GM23338 (cell line): ENCODE data around the gene CD9. TPM values are rescaled to one million over a fixed set of nuclear protein-coding genes. Genes with fewer than 3 reads are reported as not detected.

Experiments used
- ATAC-seq: fragments of 200-7000 bp; cut with Tn5 transposase; 3 replicates; pipeline ENCODE4 v1.9.1; 2020
- DNase-seq: peaks from one replicate; pipeline ENCODE4 v3.0.0-alpha.2; 2015; ENCODE audit warnings: low spot score
- H2AFZ ChIP-seq: fragments of 200-600 bp; sonication (generic); 2 replicates; pipeline ENCODE4 v1.8.0; 2016; ENCODE audit warnings: antibody characterized with exemption, mild to moderate bottlenecking, moderate library complexity
- H3F3A ChIP-seq: fragments of 200-600 bp; sonication (generic); replicated peaks from 2 replicates; pipeline ENCODE4 v1.8.0; 2017; ENCODE audit warnings: antibody characterized with exemption, mixed run types, low read depth
- H3K27ac ChIP-seq: fragments of 200-600 bp; sonication (generic); 2 replicates; pipeline ENCODE4 v1.6.1; 2016; ENCODE audit warnings: low read depth
- H3K27me3 ChIP-seq: fragments of 200-600 bp; sonication (generic); 2 replicates; pipeline ENCODE4 v1.8.0; 2016; ENCODE audit warnings: mild to moderate bottlenecking, mixed run types, moderate library complexity; ENCODE audit not compliant: insufficient read depth
- H3K36me3 ChIP-seq: fragments of 200-600 bp; sonication (generic); 2 replicates; pipeline ENCODE4 v1.8.0; 2016; ENCODE audit warnings: mild to moderate bottlenecking; ENCODE audit not compliant: insufficient read depth
- H3K4me1 ChIP-seq: fragments of 200-600 bp; sonication (generic); 2 replicates; pipeline ENCODE4 v1.8.0; 2016; ENCODE audit warnings: mild to moderate bottlenecking, moderate library complexity; ENCODE audit not compliant: insufficient read depth
- H3K4me2 ChIP-seq: fragments of 200-600 bp; sonication (generic); 2 replicates; pipeline ENCODE4 v1.7.1; 2017; ENCODE audit warnings: mixed run types
- H3K4me3 ChIP-seq: fragments of 200-600 bp; sonication (generic); 2 replicates; pipeline ENCODE4 v1.6.1; 2016; ENCODE audit warnings: mixed run types
- H3K79me2 ChIP-seq: fragments of 200-600 bp; sonication (generic); replicated peaks from 2 replicates; pipeline ENCODE4 v1.8.0; 2017; ENCODE audit warnings: mild to moderate bottlenecking; ENCODE audit not compliant: insufficient read depth
- H3K9me2 ChIP-seq: fragments of 200-600 bp; sonication (generic); 2 replicates; pipeline ENCODE4 v1.8.0; 2017; ENCODE audit not compliant: insufficient read depth
- H4K20me1 ChIP-seq: fragments of 200-600 bp; sonication (generic); replicated peaks from 2 replicates; pipeline ENCODE4 v1.8.0; 2017; ENCODE audit warnings: mild to moderate bottlenecking; ENCODE audit not compliant: insufficient read depth
- H3K27ac Mint-ChIP-seq: 2 replicates; pipeline ENCODE4 v1.8.0; 2020; ENCODE audit warnings: inconsistent platforms, mild to moderate bottlenecking, moderate library complexity, mixed read lengths
- H3K27me3 Mint-ChIP-seq: 3 replicates; pipeline ENCODE4 v1.8.0; 2022; ENCODE audit warnings: low read depth, mild to moderate bottlenecking, moderate library complexity, mixed read lengths, inconsistent platforms; ENCODE audit not compliant: insufficient read depth, poor library complexity
- H3K36me3 Mint-ChIP-seq: 3 replicates; pipeline ENCODE4 v1.8.0; 2021; ENCODE audit warnings: low read depth, mild to moderate bottlenecking, inconsistent platforms, moderate library complexity, mixed read lengths
- H3K4me1 Mint-ChIP-seq: 3 replicates; pipeline ENCODE4 v1.8.0; 2020; ENCODE audit warnings: mild to moderate bottlenecking, inconsistent platforms, mixed read lengths
- H3K4me3 Mint-ChIP-seq: 3 replicates; pipeline ENCODE4 v1.8.0; 2021; ENCODE audit warnings: moderate library complexity, mild to moderate bottlenecking, inconsistent platforms, mixed read lengths
- H3K9me3 Mint-ChIP-seq: 3 replicates; pipeline ENCODE4 v1.8.0; 2020; ENCODE audit warnings: moderate library complexity, mild to moderate bottlenecking, inconsistent platforms, mixed read lengths
- CREB1 ChIP-seq: fragments of 250-450 bp; sonication (Bioruptor Pico); IDR thresholded peaks from 2 replicates; pipeline ENCODE4 v1.5.0; 2020; ENCODE audit warnings: low read depth, mild to moderate bottlenecking, moderate library complexity
- CTCF ChIP-seq, 2 experiments: fragments of 200-600 bp in 1 of 2; sonication (generic) in 1 of 2; conservative IDR thresholded peaks; 2 replicates each; pipeline versions ENCODE4 v1.5.1 to v1.6.1; 2016 to 2017; ENCODE audit warnings: antibody characterized with exemption in 2 of 2, low read depth in 2 of 2, mild to moderate bottlenecking in 2 of 2, moderate library complexity in 1 of 2
- EZH2phosphoT487 ChIP-seq: fragments of 200-600 bp; sonication (generic); IDR thresholded peaks from one replicate; pipeline ENCODE4 v1.8.1; 2018; ENCODE audit warnings: antibody characterized with exemption; ENCODE audit not compliant: unreplicated experiment
- JUNB ChIP-seq: IDR thresholded peaks from one replicate; pipeline ENCODE4 v1.6.1; 2016; ENCODE audit warnings: antibody characterized with exemption; ENCODE audit not compliant: unreplicated experiment
- NANOG ChIP-seq: IDR thresholded peaks from 2 replicates; pipeline ENCODE4 v1.6.1; 2016; ENCODE audit warnings: antibody characterized with exemption, borderline replicate concordance
- POLR2AphosphoS5 ChIP-seq: IDR thresholded peaks from 2 replicates; pipeline ENCODE4 v1.6.1; 2016; ENCODE audit warnings: antibody characterized with exemption, low read depth
- ZNF114 ChIP-seq: fragments of 250-450 bp; sonication (Bioruptor Pico); IDR thresholded peaks from 2 replicates; pipeline ENCODE4 v1.5.0; 2020; ENCODE audit warnings: mild to moderate bottlenecking, moderate library complexity
- ZNF331 ChIP-seq: fragments of 250-450 bp; sonication (Bioruptor Pico); IDR thresholded peaks from 2 replicates; pipeline ENCODE4 v1.5.0; 2020; ENCODE audit warnings: low read depth, mild to moderate bottlenecking, moderate library complexity
- polyA plus RNA-seq: library from polyadenylated mRNA; unstranded; fragments of >200 nt; fragmentation: Nextera tagmentation; extraction: Ambion mirVana; gene quantifications from 2 replicates; pipeline ENCODE4 v1.2.1, GENCODE V29; 2016
- total RNA-seq: library from RNA; depleted of rRNA; stranded (reverse); fragments of >200 nt; shearing (Covaris generic); gene quantifications from 2 replicates; pipeline ENCODE4 v1.2.3, GENCODE V29; 2014
- TF ChIP-seq, protein P1 (sequence below): fragments of 250-450 bp; sonication (Bioruptor Pico); IDR thresholded peaks from 2 replicates; pipeline ENCODE4 v1.5.0; 2020; ENCODE audit warnings: mild to moderate bottlenecking, moderate library complexity
- TF ChIP-seq, protein P2 (sequence below): IDR thresholded peaks from 2 replicates; pipeline ENCODE4 v1.6.1; 2016; ENCODE audit warnings: antibody characterized with exemption

Gene CD9
- total and polyA plus RNA-seq, 2 experiments from 2014 or later = 222 to 251 TPM

GRCh38 chr12:6221146-6221545, 20.9 kb downstream of the CD9 start (continued):
- TF ChIP-seq, protein P1, sequence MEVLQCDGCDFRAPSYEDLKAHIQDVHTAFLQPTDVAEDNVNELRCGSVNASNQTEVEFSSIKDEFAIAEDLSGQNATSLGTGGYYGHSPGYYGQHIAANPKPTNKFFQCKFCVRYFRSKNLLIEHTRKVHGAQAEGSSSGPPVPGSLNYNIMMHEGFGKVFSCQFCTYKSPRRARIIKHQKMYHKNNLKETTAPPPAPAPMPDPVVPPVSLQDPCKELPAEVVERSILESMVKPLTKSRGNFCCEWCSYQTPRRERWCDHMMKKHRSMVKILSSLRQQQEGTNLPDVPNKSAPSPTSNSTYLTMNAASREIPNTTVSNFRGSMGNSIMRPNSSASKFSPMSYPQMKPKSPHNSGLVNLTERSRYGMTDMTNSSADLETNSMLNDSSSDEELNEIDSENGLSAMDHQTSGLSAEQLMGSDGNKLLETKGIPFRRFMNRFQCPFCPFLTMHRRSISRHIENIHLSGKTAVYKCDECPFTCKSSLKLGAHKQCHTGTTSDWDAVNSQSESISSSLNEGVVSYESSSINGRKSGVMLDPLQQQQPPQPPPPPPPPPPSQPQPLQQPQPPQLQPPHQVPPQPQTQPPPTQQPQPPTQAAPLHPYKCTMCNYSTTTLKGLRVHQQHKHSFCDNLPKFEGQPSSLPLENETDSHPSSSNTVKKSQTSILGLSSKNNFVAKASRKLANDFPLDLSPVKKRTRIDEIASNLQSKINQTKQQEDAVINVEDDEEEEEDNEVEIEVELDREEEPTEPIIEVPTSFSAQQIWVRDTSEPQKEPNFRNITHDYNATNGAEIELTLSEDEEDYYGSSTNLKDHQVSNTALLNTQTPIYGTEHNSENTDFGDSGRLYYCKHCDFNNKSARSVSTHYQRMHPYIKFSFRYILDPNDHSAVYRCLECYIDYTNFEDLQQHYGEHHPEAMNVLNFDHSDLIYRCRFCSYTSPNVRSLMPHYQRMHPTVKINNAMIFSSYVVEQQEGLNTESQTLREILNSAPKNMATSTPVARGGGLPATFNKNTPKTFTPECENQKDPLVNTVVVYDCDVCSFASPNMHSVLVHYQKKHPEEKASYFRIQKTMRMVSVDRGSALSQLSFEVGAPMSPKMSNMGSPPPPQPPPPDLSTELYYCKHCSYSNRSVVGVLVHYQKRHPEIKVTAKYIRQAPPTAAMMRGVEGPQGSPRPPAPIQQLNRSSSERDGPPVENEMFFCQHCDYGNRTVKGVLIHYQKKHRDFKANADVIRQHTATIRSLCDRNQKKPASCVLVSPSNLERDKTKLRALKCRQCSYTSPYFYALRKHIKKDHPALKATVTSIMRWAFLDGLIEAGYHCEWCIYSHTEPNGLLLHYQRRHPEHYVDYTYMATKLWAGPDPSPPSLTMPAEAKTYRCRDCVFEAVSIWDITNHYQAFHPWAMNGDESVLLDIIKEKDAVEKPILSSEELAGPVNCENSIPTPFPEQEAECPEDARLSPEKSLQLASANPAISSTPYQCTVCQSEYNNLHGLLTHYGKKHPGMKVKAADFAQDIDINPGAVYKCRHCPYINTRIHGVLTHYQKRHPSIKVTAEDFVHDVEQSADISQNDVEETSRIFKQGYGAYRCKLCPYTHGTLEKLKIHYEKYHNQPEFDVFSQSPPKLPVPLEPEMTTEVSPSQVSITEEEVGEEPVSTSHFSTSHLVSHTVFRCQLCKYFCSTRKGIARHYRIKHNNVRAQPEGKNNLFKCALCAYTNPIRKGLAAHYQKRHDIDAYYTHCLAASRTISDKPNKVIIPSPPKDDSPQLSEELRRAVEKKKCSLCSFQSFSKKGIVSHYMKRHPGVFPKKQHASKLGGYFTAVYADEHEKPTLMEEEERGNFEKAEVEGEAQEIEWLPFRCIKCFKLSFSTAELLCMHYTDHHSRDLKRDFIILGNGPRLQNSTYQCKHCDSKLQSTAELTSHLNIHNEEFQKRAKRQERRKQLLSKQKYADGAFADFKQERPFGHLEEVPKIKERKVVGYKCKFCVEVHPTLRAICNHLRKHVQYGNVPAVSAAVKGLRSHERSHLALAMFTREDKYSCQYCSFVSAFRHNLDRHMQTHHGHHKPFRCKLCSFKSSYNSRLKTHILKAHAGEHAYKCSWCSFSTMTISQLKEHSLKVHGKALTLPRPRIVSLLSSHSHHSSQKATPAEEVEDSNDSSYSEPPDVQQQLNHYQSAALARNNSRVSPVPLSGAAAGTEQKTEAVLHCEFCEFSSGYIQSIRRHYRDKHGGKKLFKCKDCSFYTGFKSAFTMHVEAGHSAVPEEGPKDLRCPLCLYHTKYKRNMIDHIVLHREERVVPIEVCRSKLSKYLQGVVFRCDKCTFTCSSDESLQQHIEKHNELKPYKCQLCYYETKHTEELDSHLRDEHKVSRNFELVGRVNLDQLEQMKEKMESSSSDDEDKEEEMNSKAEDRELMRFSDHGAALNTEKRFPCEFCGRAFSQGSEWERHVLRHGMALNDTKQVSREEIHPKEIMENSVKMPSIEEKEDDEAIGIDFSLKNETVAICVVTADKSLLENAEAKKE = no peak
- TF ChIP-seq CREB1 (CRISPR knock-in tag) = no peak

- H4K20me1 ChIP-seq = peaks cover 17% of the 10 kb centered on the region
- no peak overlapping the region for H3K4me2 ChIP-seq
- peaks cover 12% of the 10 kb centered on the region for H3K27me3 Mint-ChIP-seq
- no peak overlapping the region for H3K4me3 ChIP-seq
- H2AFZ ChIP-seq = no peak overlapping the region
- ATAC-seq (no peak), DNase-seq (no peak)
- H3K4me1 ChIP-seq = peaks cover 27% of the 10 kb centered on the region
- no peaks in the 10 kb centered on the region for H3K9me2 ChIP-seq
- H3K27ac ChIP-seq = no peak overlapping the region
- peaks cover 7% of the 10 kb centered on the region; the same call in 1 of the 2 replicates for H3F3A ChIP-seq
- H3K36me3 Mint-ChIP-seq = peaks cover 44% of the 10 kb centered on the region
- peak overlapping the region; percentile 81 for H3K27ac Mint-ChIP-seq
- peaks cover 13% of the 10 kb centered on the region for H3K36me3 ChIP-seq
- no peaks in the 10 kb centered on the region for H3K9me3 Mint-ChIP-seq
- no peak overlapping the region for H3K4me3 Mint-ChIP-seq
- no peaks in the 10 kb centered on the region for H3K27me3 ChIP-seq
- peaks cover 87% of the 10 kb centered on the region for H3K79me2 ChIP-seq
- peaks cover 42% of the 10 kb centered on the region for H3K4me1 Mint-ChIP-seq
- TF ChIP-seq NANOG = no peak
- TF ChIP-seq ZNF331 (CRISPR knock-in tag) = no peak
- TF ChIP-seq, protein P2, sequence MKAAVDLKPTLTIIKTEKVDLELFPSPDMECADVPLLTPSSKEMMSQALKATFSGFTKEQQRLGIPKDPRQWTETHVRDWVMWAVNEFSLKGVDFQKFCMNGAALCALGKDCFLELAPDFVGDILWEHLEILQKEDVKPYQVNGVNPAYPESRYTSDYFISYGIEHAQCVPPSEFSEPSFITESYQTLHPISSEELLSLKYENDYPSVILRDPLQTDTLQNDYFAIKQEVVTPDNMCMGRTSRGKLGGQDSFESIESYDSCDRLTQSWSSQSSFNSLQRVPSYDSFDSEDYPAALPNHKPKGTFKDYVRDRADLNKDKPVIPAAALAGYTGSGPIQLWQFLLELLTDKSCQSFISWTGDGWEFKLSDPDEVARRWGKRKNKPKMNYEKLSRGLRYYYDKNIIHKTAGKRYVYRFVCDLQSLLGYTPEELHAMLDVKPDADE = no peak
- no peak for TF ChIP-seq ZNF114
- TF ChIP-seq EZH2phosphoT487 = no peak
- TF ChIP-seq JUNB = no peak
- TF ChIP-seq POLR2AphosphoS5 = no peak
- no peak for TF ChIP-seq CTCF (conservative IDR thresholded peaks at IDR 0.05; ENCODE audit: low read depth in 2 of 2)
Measured at GRCh38 chr12:6222078-6222654, 22.0 kb downstream of the CD9 start.
